Liver (tissue), 9 donors: ENCODE results near the gene ATP5PD. TPM values are rescaled to one million over a fixed set of nuclear protein-coding genes. Genes with fewer than 3 reads are reported as not detected.

Experiments
- DNase-seq: peaks from one replicate; pipeline ENCODE4 v3.0.0-alpha.2; 2017; ENCODE audit warnings: low spot score
- H3K27ac ChIP-seq, 2 donors: one replicate each; pipeline ENCODE4 v1.7.0; 2013; ENCODE audit warnings: inconsistent platforms in 2 of 2, low read length in 2 of 2, control low read depth in 1 of 2, low read depth in 1 of 2, mild to moderate bottlenecking in 1 of 2
- H3K27me3 ChIP-seq, 4 donors: one replicate each; pipeline versions ENCODE4 v1.6.1 to v1.7.0; 2013; ENCODE audit warnings: low read length in 3 of 4, inconsistent platforms in 1 of 4, mild to moderate bottlenecking in 1 of 4, moderate library complexity in 1 of 4; ENCODE audit not compliant: control insufficient read depth in 4 of 4, insufficient read depth in 4 of 4
- H3K36me3 ChIP-seq, 4 donors: one replicate each; pipeline versions ENCODE4 v1.6.1 to v1.7.0; 2013; ENCODE audit warnings: low read length in 3 of 4, mild to moderate bottlenecking in 3 of 4, low read depth in 1 of 4, moderate library complexity in 1 of 4; ENCODE audit not compliant: control insufficient read depth in 4 of 4, insufficient read depth in 3 of 4
- H3K4me1 ChIP-seq, 4 donors: one replicate each; pipeline versions ENCODE4 v1.6.1 to v1.7.0; 2013; ENCODE audit warnings: low read length in 3 of 4, mild to moderate bottlenecking in 3 of 4, moderate library complexity in 1 of 4; ENCODE audit not compliant: control insufficient read depth in 4 of 4, insufficient read depth in 4 of 4
- H3K4me3 ChIP-seq, 3 donors: one replicate each; pipeline versions ENCODE4 v1.6.1 to v1.7.0; 2013; ENCODE audit warnings: low read length in 3 of 3, control low read depth in 1 of 3, low read depth in 1 of 3, mild to moderate bottlenecking in 1 of 3
- H3K9ac ChIP-seq, 2 donors: one replicate each; pipeline ENCODE4 v1.7.0; 2013; ENCODE audit warnings: low read length in 2 of 2, mild to moderate bottlenecking in 2 of 2, moderate library complexity in 2 of 2, control low read depth in 1 of 2, low read depth in 1 of 2
- H3K9me3 ChIP-seq, 4 donors: one replicate each; pipeline versions ENCODE4 v1.6.1 to v1.7.0; 2013; ENCODE audit warnings: low read length in 3 of 4; ENCODE audit not compliant: control insufficient read depth in 4 of 4
- ATF3 ChIP-seq: IDR thresholded peaks from 2 replicates; pipeline ENCODE4 v1.6.1; 2016; ENCODE audit warnings: antibody characterized with exemption
- CTCF ChIP-seq: fragments of 150-350 bp; IDR thresholded peaks from 2 replicates; pipeline ENCODE4 v1.5.1; 2017; ENCODE audit warnings: improper control_type of control experiment, low read depth, low read length; ENCODE audit not compliant: missing input control
- EGR1 ChIP-seq, 2 donors: IDR thresholded peaks; 2 replicates each; pipeline ENCODE4 v1.6.1; 2016 to 2018; ENCODE audit warnings: antibody characterized with exemption in 2 of 2, low read depth in 2 of 2
- FOXA1 ChIP-seq: IDR thresholded peaks from 2 replicates; pipeline ENCODE4 v1.6.1; 2016; ENCODE audit warnings: antibody characterized with exemption
- FOXA2 ChIP-seq: IDR thresholded peaks from 2 replicates; pipeline ENCODE4 v1.6.1; 2016; ENCODE audit warnings: antibody characterized with exemption
- GABPA ChIP-seq, 2 donors: IDR thresholded peaks in 1 of 2; conservative IDR thresholded peaks in 1 of 2; 2 replicates each; pipeline ENCODE4 v1.6.1; 2016; ENCODE audit warnings: antibody characterized with exemption in 2 of 2, mild to moderate bottlenecking in 1 of 2, moderate library complexity in 1 of 2
- HNF4A ChIP-seq, 2 donors: conservative IDR thresholded peaks; 2 replicates each; pipeline ENCODE4 v1.6.1; 2016; ENCODE audit warnings: antibody characterized with exemption in 2 of 2, mild to moderate bottlenecking in 2 of 2
- HNF4G ChIP-seq: IDR thresholded peaks from 2 replicates; pipeline ENCODE4 v1.6.1; 2016; ENCODE audit warnings: antibody characterized with exemption
- JUND ChIP-seq, 2 donors: IDR thresholded peaks; 2 replicates each; pipeline ENCODE4 v1.6.1; 2016; ENCODE audit warnings: antibody characterized with exemption in 2 of 2
- MAX ChIP-seq: IDR thresholded peaks from 2 replicates; pipeline ENCODE4 v1.6.1; 2016; ENCODE audit warnings: antibody characterized with exemption
- NR2F2 ChIP-seq: IDR thresholded peaks from 2 replicates; pipeline ENCODE4 v1.6.1; 2016; ENCODE audit warnings: antibody characterized with exemption
- RAD21 ChIP-seq, 2 donors: IDR thresholded peaks; 2 replicates each; pipeline ENCODE4 v1.6.1; 2016; ENCODE audit warnings: antibody characterized with exemption in 2 of 2, mild to moderate bottlenecking in 2 of 2
- RXRA ChIP-seq, 2 donors: IDR thresholded peaks; 2 replicates each; pipeline ENCODE4 v1.6.1; 2017 to 2018; ENCODE audit warnings: antibody characterized with exemption in 2 of 2, mild to moderate bottlenecking in 1 of 2
- SP1 ChIP-seq: IDR thresholded peaks from 2 replicates; pipeline ENCODE4 v1.6.1; 2018; ENCODE audit warnings: antibody characterized with exemption, mild to moderate bottlenecking
- TAF1 ChIP-seq: conservative IDR thresholded peaks from 2 replicates; pipeline ENCODE4 v1.6.1; 2016; ENCODE audit warnings: antibody characterized with exemption, mild to moderate bottlenecking
- YY1 ChIP-seq: IDR thresholded peaks from 2 replicates; pipeline ENCODE4 v1.6.1; 2016; ENCODE audit warnings: antibody characterized with exemption, mild to moderate bottlenecking
- ZBTB33 ChIP-seq: IDR thresholded peaks from 2 replicates; pipeline ENCODE4 v1.6.1; 2016; ENCODE audit warnings: antibody characterized with exemption
- WGBS: extraction: QIAGEN DNeasy Blood & Tissue Kit; methylation state at CpG from one replicate; pipeline ENCODE4 v1.1.7; 2013; 5-methylcytosine and 5-hydroxymethylcytosine counted together
- polyA plus RNA-seq, 2 donors: library from polyadenylated mRNA; stranded (reverse) in 1 of 2; unstranded in 1 of 2; fragments of 200-250 nt in 1 of 2; fragments of >200 nt in 1 of 2; fragmentation: Nextera tagmentation in 1 of 2; extraction: Ambion mirVana in 1 of 2; gene quantifications; one replicate each; pipeline versions ENCODE4 v1.2.1 to v1.2.3, GENCODE V29; 2013 to 2015
- total RNA-seq, 2 donors: library from RNA; depleted of rRNA; stranded (reverse); fragments of >200 nt; gene quantifications; one replicate each; pipeline ENCODE4 v1.2.3, GENCODE V29; 2014
- TF ChIP-seq, protein P1 (sequence below): IDR thresholded peaks from 2 replicates; pipeline ENCODE4 v1.6.1; 2016; ENCODE audit warnings: antibody characterized with exemption, mild to moderate bottlenecking
- donor health status: healthy.
- donor health status: healthy.
- donor health status: healthy.
- donor health status: healthy.
- donor health status: healthy.

The ATP5PD gene
- total and polyA plus RNA-seq, 4 donors = 102 to 378 (median 184) TPM

DNA sequence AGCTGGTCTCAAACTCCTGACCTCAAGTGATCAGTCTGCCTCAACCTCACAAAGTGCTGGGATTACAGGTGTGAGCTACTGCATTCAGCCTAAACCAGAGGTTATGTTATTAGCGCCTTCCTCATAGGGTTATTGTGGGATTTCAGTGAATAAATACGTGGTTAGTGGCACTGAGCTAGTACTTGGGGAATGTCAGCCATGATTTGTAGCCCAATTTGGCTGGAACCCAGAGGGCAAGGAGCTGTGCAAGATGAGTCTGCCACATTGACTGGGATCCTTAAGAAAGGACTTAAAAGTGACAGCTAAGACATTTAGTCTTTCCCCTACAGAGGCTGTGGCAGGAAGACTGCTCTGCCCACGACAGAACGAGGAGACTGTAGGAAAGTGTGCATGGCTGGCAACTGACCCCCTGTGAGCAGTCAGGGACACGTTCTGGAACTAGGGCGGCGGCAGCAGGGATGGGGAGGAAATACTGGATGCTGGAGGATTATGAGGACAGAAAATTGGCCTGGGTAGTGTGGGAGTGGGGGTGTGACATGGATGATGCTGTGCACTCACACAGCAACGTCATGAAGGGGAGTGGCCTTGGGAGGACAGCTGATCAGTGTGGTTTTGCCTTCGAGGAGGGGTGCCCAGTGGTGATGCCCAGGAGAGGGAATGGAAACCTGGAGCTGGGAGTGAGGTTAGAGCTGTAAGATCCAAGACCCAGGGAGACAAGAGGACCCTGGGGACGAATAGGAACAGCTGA lies 14.6 kb downstream of the ATP5PD start:
- peak; percentile 38 for DNase-seq
- no peak for TF ChIP-seq HNF4A (conservative IDR thresholded peaks at IDR 0.05)
- TF ChIP-seq FOXA2 = no peak
- no peak for TF ChIP-seq CTCF
- no peak for TF ChIP-seq RXRA (IDR thresholded peaks at IDR 0.05)
- TF ChIP-seq HNF4G = no peak
- TF ChIP-seq RAD21 (IDR thresholded peaks at IDR 0.05) = no peak
- TF ChIP-seq ZBTB33 = no peak
- no peak for TF ChIP-seq FOXA1
- TF ChIP-seq ATF3 = no peak
- TF ChIP-seq YY1 = no peak
- TF ChIP-seq NR2F2 = no peak
- no peak for TF ChIP-seq SP1
- TF ChIP-seq TAF1 = no peak
- TF ChIP-seq, protein P1, sequence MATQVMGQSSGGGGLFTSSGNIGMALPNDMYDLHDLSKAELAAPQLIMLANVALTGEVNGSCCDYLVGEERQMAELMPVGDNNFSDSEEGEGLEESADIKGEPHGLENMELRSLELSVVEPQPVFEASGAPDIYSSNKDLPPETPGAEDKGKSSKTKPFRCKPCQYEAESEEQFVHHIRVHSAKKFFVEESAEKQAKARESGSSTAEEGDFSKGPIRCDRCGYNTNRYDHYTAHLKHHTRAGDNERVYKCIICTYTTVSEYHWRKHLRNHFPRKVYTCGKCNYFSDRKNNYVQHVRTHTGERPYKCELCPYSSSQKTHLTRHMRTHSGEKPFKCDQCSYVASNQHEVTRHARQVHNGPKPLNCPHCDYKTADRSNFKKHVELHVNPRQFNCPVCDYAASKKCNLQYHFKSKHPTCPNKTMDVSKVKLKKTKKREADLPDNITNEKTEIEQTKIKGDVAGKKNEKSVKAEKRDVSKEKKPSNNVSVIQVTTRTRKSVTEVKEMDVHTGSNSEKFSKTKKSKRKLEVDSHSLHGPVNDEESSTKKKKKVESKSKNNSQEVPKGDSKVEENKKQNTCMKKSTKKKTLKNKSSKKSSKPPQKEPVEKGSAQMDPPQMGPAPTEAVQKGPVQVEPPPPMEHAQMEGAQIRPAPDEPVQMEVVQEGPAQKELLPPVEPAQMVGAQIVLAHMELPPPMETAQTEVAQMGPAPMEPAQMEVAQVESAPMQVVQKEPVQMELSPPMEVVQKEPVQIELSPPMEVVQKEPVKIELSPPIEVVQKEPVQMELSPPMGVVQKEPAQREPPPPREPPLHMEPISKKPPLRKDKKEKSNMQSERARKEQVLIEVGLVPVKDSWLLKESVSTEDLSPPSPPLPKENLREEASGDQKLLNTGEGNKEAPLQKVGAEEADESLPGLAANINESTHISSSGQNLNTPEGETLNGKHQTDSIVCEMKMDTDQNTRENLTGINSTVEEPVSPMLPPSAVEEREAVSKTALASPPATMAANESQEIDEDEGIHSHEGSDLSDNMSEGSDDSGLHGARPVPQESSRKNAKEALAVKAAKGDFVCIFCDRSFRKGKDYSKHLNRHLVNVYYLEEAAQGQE = no peak
- no peak for TF ChIP-seq EGR1 (IDR thresholded peaks at IDR 0.05; ENCODE audit: low read depth in 2 of 2)
- no peak for TF ChIP-seq JUND (IDR thresholded peaks at IDR 0.05)
- TF ChIP-seq MAX = no peak
- no peak for TF ChIP-seq GABPA (IDR thresholded peaks at IDR 0.05 in 1 of 2, conservative IDR thresholded peaks at IDR 0.05 in 1 of 2)
- Histone ChIP-seq H3K9ac (no peak overlapping the region), H3K27ac (no peak overlapping the region), H3K9me3 (no peaks in the 10 kb centered on the region), H3K4me1 (peaks cover 5 to 24% (median 15%) of the 10 kb centered on the region in 4 donors), H3K4me3 (no peak overlapping the region), H3K27me3 (no peaks in the 10 kb centered on the region), H3K36me3 (no peaks in the 10 kb centered on the region)
- 40% methylated on average over 10 of the region's 10 CpGs for WGBS
